Activated CD8-positive, alpha-beta T cell treated with anti-CD3 and anti-CD28 coated beads for 36 hours (primary cell): ENCODE results near the gene LYPD1. TPM values are rescaled to one million over a fixed set of nuclear protein-coding genes. Genes with fewer than 3 reads are reported as not detected.

Source experiments
- ATAC-seq: fragments of 200-7000 bp; cut with Tn5 transposase; one replicate; pipeline ENCODE4 v1.10.0; 2021; ENCODE audit warnings: mild to moderate bottlenecking, moderate library complexity
- CTCF ChIA-PET: fragments of 350-600 bp; sonication (Branson Sonifier 250); formaldehyde crosslinking; loops from one replicate; lab custom pipeline; 2021; ENCODE audit warnings: antibody characterized with exemption; lab: Charles Lee
- POLR2A ChIA-PET: fragments of 350-600 bp; sonication (Branson Sonifier 250); formaldehyde crosslinking; loops from one replicate; lab custom pipeline; 2021; ENCODE audit warnings: antibody characterized with exemption; lab: Charles Lee
- DNase-seq: peaks from one replicate; pipeline ENCODE4 v3.0.0-alpha.2; 2020
- H3K27ac Mint-ChIP-seq: one replicate; pipeline ENCODE4 v1.8.0; 2021; ENCODE audit warnings: mild to moderate bottlenecking, mixed read lengths
- H3K27me3 Mint-ChIP-seq: one replicate; pipeline ENCODE4 v1.8.0; 2021; ENCODE audit warnings: mixed read lengths
- H3K36me3 Mint-ChIP-seq: one replicate; pipeline ENCODE4 v1.8.0; 2021; ENCODE audit warnings: low read depth, mixed read lengths
- H3K4me1 Mint-ChIP-seq: one replicate; pipeline ENCODE4 v1.8.0; 2021; ENCODE audit warnings: low read depth, mixed read lengths
- H3K4me3 Mint-ChIP-seq: one replicate; pipeline ENCODE4 v1.8.0; 2021; ENCODE audit warnings: mild to moderate bottlenecking, moderate library complexity, mixed read lengths
- H3K9me3 Mint-ChIP-seq: one replicate; pipeline ENCODE4 v1.8.0; 2021; ENCODE audit warnings: mixed read lengths
- intact Hi-C: fragments of 100-400 bp; cut with micrococcal nuclease; formaldehyde crosslinking; loops from one replicate; pipeline ENCODE4 v1.10.0; 2022
- total RNA-seq, 2 experiments: library from RNA; stranded (reverse); gene quantifications; one replicate each; pipeline ENCODE4 v1.2.3, GENCODE V29; 2021
- TF ChIP-seq, protein P1 (sequence below): fragments of 200-600 bp; IDR thresholded peaks from one replicate; pipeline ENCODE4 v1.8.0; 2022; ENCODE audit warnings: antibody characterized with exemption, mild to moderate bottlenecking

The LYPD1 gene
- total RNA-seq, 2 experiments from 2014 or later = not detected

DNA sequence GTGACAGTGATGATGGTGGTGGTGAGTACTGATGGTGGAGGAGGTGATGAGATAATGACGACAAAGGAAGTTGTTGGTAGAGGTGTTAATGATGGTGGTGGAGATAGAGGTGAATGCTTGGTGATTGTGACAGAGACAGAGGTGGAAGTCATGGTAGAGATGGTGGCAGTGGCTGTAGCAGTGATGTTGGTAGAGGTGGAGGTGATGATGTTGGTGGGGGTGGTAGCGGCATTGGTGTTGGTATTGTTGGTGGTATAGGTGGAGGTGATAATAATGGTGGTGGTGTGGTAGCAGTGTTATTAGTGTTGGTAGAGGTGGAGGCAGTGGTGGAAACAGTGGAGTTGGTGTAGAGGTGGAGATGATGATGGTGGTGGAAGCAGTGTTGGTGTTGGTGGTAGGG is 36.4 kb downstream of the LYPD1 start:
- Mint-ChIP-seq H3K4me3 (no peak overlapping the region), H3K27ac (no peak overlapping the region), H3K36me3 (no peaks in the 10 kb centered on the region), H3K27me3 (peaks cover 2% of the 10 kb centered on the region), H3K9me3 (no peaks in the 10 kb centered on the region), H3K4me1 (no peaks in the 10 kb centered on the region)
- CTCF ChIA-PET = interaction anchor here (1.6 kb wide), 1 partner anchor 17 kb away, joined by 3 read pairs; no protein-coding TSS in a partner anchor
- intact Hi-C loops = no loop called here
- DNase-seq (no peak), ATAC-seq (no peak)
- POLR2A ChIA-PET = no interaction called here
- TF ChIP-seq, protein P1, sequence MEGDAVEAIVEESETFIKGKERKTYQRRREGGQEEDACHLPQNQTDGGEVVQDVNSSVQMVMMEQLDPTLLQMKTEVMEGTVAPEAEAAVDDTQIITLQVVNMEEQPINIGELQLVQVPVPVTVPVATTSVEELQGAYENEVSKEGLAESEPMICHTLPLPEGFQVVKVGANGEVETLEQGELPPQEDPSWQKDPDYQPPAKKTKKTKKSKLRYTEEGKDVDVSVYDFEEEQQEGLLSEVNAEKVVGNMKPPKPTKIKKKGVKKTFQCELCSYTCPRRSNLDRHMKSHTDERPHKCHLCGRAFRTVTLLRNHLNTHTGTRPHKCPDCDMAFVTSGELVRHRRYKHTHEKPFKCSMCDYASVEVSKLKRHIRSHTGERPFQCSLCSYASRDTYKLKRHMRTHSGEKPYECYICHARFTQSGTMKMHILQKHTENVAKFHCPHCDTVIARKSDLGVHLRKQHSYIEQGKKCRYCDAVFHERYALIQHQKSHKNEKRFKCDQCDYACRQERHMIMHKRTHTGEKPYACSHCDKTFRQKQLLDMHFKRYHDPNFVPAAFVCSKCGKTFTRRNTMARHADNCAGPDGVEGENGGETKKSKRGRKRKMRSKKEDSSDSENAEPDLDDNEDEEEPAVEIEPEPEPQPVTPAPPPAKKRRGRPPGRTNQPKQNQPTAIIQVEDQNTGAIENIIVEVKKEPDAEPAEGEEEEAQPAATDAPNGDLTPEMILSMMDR = no peak

DNA sequence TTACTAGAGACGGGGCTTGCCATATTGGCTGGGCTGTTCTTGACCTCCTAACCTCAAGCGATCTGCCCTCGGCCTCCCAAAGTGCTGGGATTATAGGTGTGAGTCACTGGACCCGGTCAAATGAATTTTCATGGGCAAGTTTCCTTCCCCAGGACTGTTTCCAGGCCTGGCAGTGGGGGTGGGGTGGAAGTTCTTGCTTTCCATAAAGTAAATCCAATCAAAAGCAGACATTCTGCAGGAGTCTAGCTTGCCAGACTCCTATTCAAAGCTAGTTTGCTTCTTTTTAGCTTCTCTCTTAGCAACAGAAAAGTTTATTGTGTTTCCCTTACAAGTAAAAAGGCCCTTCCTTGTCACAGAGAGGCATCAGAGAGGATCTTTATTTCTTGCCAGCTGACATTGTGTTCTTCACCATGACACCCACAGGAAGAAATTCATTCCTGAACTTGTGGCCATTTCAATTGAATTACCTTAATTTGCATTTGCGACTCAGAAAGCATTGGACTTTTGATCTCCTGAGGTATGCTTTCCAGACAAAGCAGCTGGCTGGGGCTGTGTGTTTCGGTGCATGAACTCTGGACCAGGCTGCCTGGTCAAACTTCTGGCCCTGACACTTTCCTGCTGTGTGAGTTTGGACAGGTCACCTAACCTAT is 37.9 kb downstream of the LYPD1 start:
- TF ChIP-seq, protein P1 = no peak
- no peaks in the 10 kb centered on the region for H3K4me1 Mint-ChIP-seq

DNA sequence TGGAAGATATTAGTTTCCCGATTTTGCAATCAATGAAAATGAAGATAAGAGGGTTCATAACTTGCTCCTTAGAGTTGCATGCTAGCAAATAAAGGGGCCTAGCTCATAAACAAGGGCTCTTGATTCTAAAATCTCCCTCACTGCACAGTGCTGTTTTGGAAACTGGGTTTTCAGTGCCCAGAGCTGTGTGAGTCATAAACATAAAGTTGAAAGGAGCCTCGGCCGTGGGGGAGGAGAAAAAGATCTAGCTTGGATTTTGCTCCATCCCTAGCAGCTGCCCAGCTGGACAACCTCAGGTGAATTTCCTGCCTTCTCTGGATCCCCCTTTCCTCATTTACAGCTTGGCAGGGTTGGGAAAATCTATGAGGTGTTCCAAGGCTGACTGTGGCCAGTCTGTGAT is 42.5 kb downstream of the LYPD1 start:
- intact Hi-C loops = no loop called here
- Mint-ChIP-seq H3K36me3 (no peaks in the 10 kb centered on the region), H3K4me3 (no peak overlapping the region), H3K9me3 (no peaks in the 10 kb centered on the region), H3K27ac (no peak overlapping the region), H3K27me3 (no peaks in the 10 kb centered on the region), H3K4me1 (no peaks in the 10 kb centered on the region)
- TF ChIP-seq, protein P1 = no peak
- DNase-seq (no peak), ATAC-seq (no peak)
- ChIA-PET CTCF (no interaction called here), POLR2A (no interaction called here)

More for the DNA sequence above, 37.9 kb downstream of the LYPD1 start:
- ChIA-PET POLR2A (no interaction called here), CTCF (interaction anchor here (1.6 kb wide), 1 partner anchor 15 kb away, joined by 3 read pairs; no protein-coding TSS in a partner anchor)
- ATAC-seq (no peak), DNase-seq (no peak)
- no peaks in the 10 kb centered on the region for H3K36me3 Mint-ChIP-seq
- H3K27ac Mint-ChIP-seq = no peak overlapping the region
- H3K9me3 Mint-ChIP-seq = no peaks in the 10 kb centered on the region
- H3K27me3 Mint-ChIP-seq = peaks cover 2% of the 10 kb centered on the region
- no peak overlapping the region for H3K4me3 Mint-ChIP-seq
- intact Hi-C loops = no loop called here

DNA sequence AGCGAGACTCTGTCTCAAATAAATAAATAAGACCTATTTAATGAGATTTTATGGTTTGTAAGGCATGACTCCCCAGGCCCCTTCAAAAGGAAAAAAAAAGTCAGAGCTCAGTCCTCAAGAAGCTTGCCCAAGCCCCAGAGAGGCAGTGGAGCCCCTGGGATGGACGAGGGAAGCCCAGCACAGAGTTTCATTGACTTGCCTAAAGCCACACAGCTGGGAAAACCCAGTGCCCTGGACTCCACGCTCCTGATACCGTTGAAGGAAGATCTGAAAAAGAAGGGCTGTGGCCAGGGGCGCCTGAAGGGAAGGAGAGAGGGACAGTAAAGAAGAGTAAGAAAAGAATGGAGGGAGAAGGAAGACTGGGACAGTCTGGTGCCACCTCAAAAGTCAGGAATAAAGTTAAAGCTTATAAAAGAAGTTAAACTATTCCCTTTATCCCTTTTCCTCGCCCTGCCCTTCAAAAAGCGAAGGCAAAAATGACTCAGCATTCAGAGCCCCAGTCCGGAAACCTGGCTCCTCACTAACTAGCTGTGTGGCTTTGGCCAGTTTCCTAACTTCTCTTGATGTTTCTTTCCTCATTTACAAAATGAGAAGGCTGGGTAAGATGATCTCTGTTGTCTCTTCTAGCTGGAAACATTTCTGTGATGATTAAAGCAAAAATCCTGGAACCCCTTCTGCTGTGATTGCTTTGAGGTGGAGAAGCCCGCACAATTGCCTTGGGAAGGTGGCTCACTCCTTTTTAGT is 46.7 kb downstream of the LYPD1 start:
- no peak for DNase-seq
- TF ChIP-seq, protein P1 = no peak
- Mint-ChIP-seq H3K9me3 (no peaks in the 10 kb centered on the region), H3K27ac (no peak overlapping the region), H3K36me3 (no peaks in the 10 kb centered on the region), H3K4me1 (no peaks in the 10 kb centered on the region), H3K4me3 (no peak overlapping the region), H3K27me3 (no peaks in the 10 kb centered on the region)
- ChIA-PET POLR2A (no interaction called here), CTCF (no interaction called here)
- intact Hi-C loops = no loop called here
- no peak for ATAC-seq
